ENCODE data around the gene ISX. TPM values are rescaled to one million over a fixed set of nuclear protein-coding genes. Genes with fewer than 3 reads are reported as not detected.
A peak's percentile ranks its signal among the peaks of the same experiment; 100 is the strongest.

Gene ISX
- polyA plus RNA-seq, 10 donors, result 0.16 TPM; not detected in 9

DNA sequence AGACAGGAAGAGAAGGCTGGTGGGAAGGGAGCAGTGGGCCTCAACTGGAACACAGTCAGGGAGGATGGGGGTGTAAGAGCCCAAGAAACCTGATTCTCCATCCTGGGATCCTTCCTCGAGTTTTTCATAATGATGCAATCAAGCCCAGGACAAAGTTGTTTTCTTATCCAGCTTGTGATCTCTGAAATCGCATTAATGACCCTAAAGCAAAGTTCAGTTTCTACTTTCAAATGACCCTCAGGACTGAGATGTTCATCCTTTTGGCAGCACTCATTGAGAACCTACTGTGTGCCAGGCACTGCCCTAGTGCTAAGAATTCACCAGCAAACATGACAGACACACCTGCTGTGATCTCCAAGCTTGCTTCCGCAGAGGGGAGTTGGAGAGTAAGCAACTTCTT lies 45.3 kb downstream of the ISX start:
- DNase-seq, result no peak

DNA sequence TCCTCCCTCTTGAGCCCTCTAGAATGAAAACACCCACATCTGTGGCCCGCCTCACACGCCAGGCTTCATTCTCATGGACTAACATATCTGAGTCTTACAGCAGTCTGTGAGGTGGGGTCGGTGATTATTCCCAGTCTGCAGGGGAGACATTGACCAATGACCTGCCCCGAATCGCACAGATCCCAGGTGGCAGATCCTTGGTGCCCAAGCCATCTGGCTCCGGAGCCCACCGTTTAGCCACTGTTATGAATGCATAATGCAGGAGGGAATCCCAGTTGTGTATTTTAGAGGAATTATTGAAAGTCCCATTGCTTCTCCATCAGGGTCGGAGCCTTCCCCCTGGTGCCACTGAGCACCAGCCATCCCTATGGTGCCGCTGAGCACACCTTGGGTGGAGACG lies 47.4 kb downstream of the ISX start:
- DNase-seq, result no peak

DNA sequence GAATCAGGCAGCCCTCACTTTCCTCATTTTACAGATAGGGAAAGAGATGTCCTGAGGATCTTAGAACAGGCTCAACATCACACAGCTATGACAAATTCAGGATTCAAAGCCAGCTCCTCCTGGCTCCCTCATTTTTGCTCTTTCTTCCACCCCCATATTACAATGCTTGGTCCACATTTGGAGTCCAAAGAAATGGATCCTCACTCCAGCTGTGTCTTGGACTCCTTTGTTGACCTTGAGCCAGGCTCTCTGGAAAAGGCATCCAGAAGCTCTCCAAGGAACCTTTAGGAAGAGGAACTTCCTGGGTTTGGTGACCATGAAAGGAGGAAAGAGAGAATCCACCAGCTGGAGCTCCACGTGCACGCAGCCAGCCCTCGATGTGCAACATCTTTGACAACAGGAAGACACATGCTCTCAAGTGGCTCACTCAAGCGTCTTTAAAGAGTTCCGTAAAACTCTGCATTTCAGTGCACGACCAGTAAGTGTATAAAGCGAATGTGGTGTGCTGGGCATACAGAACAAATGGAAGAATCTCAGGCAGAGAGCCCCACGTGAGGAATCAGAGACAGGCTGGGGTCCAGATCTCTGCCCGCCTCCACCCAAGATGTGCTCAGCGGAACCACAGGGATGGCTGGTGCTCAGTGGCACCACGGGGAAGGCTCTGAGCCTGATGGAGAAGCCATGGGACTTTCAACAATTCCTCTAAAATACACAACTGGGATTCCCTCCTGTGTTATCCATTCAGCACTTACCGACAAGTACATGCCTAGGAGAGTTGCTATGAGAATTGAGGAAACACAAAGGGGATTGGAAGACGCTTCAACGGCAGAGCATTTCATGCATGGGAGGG lies 48.4 kb downstream of the ISX start:
- peak in 2 of 3 donors; percentile 16 to 59 for DNase-seq

DNA sequence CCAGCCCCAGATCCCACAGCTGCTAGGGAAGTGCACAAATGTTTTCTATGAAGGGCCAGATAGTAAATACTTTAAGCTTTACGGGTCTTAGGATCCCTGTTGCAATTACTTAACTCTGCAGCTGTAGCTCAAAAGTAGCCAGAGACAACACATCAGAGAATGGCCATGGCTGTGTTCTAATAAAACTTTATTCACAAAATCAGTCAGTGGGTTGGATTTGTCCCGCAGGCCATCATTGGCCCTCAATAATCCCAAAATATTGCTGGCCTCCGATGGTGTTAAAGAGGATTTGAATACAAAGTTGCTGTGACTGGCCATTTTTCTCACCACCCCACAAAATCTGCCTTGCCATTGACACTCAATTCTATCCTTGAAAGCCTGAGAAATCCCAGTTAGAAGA lies 49.6 kb downstream of the ISX start:
- no peak for DNase-seq

DNA sequence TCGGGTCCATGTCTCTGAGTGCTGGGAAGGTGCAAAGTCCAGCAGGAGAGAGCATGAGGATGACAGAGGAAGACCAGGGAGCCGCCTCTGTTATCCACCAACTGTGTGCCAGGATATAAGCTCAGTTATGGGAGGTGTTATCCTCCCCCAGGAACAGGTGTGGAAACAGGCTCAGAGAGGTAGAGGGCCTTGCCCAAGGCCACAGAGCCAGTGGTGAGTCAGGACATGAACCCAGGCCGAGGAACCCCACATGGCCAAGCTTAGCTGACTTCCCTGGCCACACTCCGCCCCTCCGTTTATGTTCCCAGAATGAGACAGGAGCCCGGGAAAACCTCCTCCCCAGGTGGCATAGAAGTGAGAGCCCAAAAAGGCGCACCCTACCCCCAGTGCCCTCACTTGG lies 50.3 kb downstream of the ISX start:
- DNase-seq, result no peak

DNA sequence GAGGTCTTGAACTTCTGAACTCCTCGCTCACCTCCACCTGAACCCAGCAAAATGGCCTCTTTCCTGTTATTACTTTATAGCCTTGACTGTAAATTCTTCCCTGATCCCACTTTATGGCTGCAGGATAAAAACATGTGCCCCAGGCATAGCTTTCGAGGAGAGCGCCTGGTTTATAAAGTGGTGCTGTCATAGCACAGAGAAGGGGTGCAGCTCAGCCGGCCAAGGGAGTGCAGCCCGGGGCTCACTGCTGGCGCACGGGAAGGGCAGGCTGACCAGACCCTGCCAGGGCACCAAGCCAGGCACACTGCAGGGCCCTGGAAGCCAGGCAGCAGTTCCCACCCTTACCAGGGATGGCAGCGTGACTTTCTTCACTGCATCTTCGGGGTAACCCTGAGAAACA lies 50.9 kb downstream of the ISX start:
- no peak for DNase-seq

DNA sequence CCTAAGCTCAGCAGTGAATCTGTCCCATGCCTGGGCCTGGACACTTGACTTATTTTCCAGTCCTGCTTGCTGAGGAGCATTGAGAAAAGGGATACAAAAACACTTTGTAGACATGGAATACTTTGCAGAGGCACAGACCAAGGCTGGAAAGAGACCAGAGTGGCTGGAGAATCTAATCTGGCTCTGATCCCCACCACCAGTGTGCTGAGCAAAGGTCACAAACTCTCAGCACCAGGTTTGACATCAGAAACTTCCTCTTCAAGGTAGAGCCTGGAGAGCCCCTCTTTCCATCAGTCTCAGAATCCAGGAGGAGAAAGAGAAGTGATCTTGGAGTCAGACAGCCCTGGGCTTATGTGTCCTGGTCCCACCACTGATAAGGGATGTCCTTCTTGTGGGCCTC lies 53.5 kb downstream of the ISX start:
- DNase-seq, result no peak

DNA sequence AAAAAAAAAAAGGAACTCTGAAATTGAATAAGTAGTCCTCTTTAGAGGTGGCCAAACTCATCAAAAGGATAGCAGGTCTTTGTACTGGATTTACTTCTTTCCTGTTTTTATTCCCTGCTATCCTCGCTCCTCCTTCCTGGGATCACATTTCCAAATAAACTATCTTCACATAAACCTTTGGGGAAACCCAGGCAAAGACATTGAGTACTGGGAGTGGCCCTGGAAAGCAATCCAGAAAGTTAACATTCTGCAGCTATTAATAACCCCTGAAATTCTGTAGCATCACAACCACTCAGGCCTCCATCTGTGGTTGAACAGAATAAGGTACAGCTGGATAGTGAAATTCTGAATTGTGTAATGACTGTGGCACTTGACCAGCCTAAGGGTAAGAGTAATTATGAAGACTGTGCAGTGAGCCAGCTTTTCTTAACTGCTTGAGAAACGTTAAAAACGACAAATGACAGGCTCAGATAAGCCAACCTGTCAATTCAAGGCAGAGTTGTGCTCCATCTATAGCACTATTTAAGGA lies 58.8 kb downstream of the ISX start:
- DNase-seq, result peak in 2 of 3 donors; percentile 12 to 13

DNA sequence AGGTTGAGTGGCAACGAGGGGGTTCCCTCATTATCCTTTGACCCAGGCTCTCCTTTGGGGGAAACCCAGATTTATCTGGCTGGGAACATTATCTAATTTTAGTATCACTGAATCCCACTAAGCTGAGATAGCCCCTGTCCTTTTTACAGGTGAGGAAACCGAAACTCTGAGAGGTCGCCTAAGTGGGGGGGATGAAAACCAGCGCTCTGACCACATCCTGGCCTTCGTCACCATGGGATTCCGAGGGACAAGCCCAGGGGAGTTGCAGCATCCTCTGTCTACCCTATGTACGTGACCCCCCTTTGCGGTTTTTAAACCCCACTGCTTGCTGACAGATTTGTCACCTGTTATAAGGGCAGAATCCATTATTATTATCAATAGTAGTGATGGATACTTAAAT lies 61.0 kb downstream of the ISX start:
- no peak for DNase-seq

DNA sequence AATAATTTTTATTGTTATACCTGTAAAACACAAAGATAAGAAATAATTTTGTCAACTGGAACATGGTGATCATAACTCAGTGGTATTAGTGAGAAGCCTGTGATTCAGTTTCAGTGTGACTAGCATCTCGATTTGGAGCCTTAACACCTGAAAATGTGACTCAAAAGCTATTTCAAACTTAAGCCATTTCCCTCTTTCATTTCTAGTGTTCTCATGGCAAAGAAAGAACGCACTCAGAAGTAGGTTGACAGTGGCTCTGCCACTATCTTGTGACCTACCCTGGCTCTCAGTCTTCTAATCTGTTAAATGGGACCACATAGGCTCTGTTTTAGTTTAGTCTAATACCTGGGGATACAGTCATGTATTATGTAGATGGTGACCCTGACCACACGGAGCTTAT lies 62.7 kb downstream of the ISX start:
- DNase-seq, result no peak

DNA sequence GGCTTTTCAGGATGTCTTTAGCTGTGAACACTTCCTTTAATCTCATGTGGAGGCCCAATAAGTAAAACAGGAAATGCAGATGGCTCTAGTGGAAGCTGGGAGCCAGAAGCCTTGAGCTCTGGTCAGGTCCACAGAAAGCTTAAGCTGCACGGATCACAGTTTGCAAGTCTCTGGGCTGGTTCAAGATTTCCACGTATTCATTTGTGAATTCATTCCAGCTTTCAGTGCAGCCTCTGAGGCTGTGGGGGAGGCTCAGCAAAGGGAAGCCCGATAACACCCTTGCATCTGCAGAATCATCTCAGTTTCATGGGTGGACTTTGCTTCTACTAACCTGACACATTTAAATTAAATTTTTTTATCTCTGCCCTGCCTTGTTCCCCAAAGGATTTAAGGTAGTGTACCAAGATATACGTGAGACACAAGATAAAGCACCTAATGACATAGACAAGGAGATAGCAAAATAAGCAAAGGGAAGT lies 65.6 kb downstream of the ISX start:
- no peak for DNase-seq

DNA sequence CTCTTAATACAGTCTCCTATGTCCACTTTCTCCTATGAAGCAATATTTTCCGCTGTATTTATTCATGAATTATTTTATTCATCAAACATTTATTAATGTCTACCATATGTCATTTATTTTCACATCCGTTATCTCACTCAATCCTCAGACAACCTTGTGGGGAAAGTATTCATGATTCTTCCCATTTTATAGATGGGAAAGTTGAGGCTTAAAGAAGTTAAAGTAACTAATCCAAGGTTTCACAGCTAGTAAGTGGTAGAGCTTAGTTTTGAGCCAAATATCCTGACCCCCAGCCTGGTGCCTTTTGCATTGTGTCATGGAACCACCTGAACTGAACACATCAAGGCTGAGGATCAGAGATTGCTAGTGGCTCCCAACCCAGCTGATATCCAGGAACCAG lies 66.6 kb downstream of the ISX start:
- DNase-seq, result no peak

DNA sequence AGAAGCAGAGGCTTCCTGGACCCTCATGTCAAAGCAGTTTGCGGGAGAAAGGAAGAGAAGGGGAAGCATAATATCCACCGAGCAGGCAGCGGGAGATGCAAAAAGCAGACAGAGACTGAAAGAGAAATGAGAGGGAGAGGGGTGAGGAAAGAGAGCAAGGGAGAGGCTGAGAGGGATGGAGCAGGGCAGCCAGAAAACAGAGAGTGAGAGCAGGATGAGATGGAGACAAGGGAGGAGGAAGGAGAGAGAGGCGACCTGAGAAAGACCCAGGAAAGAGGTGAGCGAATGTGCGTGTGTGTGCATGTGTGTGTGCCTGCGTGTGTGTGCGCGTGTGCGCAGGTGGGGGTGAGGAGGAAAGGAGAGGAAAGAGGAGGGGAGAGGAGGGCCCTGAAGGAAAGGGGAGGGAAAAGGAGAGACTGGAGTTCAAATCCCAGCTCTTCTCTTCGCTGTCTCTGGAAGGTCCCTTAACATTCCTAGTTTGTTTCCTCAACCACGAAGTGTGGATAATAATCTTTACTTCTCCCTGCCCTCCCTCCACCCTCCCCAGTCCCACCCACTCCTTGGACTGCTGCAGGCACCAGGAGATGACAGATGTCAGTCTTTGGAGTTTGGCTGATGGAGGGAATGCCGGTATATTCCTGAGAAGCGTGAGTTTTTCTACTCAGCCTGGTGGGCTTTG lies 67.9 kb downstream of the ISX start:
- no peak for DNase-seq

DNA sequence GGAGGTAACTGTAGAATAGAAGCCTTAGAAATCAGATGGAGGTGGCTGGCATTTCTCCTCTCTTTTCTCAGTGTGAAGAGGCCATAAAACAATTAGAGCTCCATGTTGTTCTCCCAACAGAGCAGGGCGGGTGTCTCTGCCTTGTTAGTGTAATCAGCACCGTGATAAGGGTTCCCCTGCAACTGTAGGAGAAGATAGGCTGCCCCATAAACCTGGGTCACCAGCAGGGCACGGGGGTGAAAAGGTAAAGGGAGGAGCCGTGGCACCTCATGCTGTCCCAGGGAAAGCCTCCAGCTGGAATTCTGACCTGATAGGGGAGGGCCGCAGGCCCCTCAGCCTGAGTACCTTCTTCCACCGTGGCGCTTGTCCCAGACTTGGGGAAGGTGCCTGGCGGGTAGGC lies 68.7 kb downstream of the ISX start:
- no peak for DNase-seq

DNA sequence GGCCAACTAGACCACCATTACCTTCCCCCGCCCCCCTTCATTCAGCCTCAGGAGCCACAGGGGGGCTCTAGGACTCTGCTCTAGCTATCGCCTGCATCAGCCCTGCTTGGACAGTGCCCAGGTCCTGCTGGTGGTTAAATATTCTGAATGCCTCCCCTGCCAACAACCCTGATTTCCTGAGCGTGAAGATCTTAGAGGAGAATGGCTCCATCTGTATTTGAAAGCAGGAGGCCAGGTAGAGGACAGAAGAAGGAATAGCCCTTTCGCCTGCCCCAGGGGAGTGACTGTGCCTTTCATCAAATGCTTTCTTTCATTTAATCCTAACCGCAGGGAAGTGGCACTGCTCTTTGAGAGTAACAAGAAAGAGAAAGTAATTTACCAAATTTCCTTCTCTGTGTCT lies 69.2 kb downstream of the ISX start:
- no peak for DNase-seq

Other genes with a start within 250 kb of the ISX start
- gene HMGXB4, start 191.3 kb downstream of the ISX start, polyA plus RNA-seq (ENCODE audit: insufficient read length in 10 of 10), result 10 to 100 TPM; 12.6 to 18.6 (median 15.1) TPM
- gene TOM1, start 233.7 kb downstream of the ISX start, polyA plus RNA-seq (ENCODE audit: insufficient read length in 10 of 10), result 10 to 100 TPM; 24.1 to 32.3 (median 30.0) TPM